Thyroid gland (tissue), 4 donors: ENCODE results near the gene APMAP. TPM values are rescaled to one million over a fixed set of nuclear protein-coding genes. Genes with fewer than 3 reads are reported as not detected.
"Not testable (repeated sequence)": the region's sequence is repeated elsewhere in the genome, so short reads cannot be mapped to it uniquely, and the experiment has no call there.

Source experiments
- DNase-seq, 2 donors: peaks; one replicate each; pipeline ENCODE4 v3.0.0-alpha.2; 2019
- H3K27ac ChIP-seq, 3 donors: fragments of 200-600 bp; sonication (generic); 1 replicate in 2 of 3; 2 replicates in 1 of 3; pipeline ENCODE4 v1.5.1; 2016 to 2019; ENCODE audit warnings: mild to moderate bottlenecking in 1 of 3, moderate library complexity in 1 of 3
- H3K27me3 ChIP-seq: fragments of 200-600 bp; sonication (generic); one replicate; pipeline ENCODE4 v1.5.1; 2019
- H3K36me3 ChIP-seq, 2 donors: fragments of 200-600 bp; sonication (generic); one replicate each; pipeline ENCODE4 v1.5.1; 2016 to 2019
- H3K4me1 ChIP-seq, 2 donors: fragments of 200-600 bp; sonication (generic); one replicate each; pipeline ENCODE4 v1.5.1; 2017 to 2019
- H3K4me3 ChIP-seq, 3 donors: fragments of 200-600 bp; sonication (generic); replicated peaks in 1 of 3; 1 replicate in 2 of 3; 2 replicates in 1 of 3; pipeline ENCODE4 v1.5.1; 2016; ENCODE audit warnings: mild to moderate bottlenecking in 1 of 3
- H3K9me3 ChIP-seq: fragments of 200-600 bp; sonication (generic); one replicate; pipeline ENCODE4 v1.5.1; 2017
- POLR2A ChIP-seq, 2 donors: fragments of 450-650 bp; IDR thresholded peaks; one replicate each; pipeline ENCODE4 v1.6.1; 2017; ENCODE audit warnings: antibody characterized with exemption in 2 of 2, mild to moderate bottlenecking in 2 of 2, moderate library complexity in 1 of 2
- WGBS, 2 donors: methylation state at CpG; one replicate each; pipeline ENCODE4 v1.1.5; 2017; 5-methylcytosine and 5-hydroxymethylcytosine counted together
- intact Hi-C: fragments of 100-400 bp; cut with DNase I; formaldehyde crosslinking; loops from one replicate; pipeline ENCODE4 v1.15.1; 2023
- total RNA-seq, 4 donors: library from RNA; depleted of rRNA; stranded (reverse); fragments of >200 nt; gene quantifications; one replicate each; pipeline ENCODE4 v1.2.3, GENCODE V29; 2016
- TF ChIP-seq, protein P1 (sequence below), 6 experiments: fragments of 200-600 bp in 3 of 6; fragments of 450-650 bp in 3 of 6; sonication (generic) in 3 of 6; IDR thresholded peaks; one replicate each; pipeline ENCODE4 v1.5.1; 2016 to 2019; ENCODE audit warnings: antibody characterized with exemption in 6 of 6, mild to moderate bottlenecking in 2 of 6, inconsistent platforms in 1 of 6, moderate library complexity in 1 of 6

Gene APMAP
- total RNA-seq, 4 donors from 2014 or later = 171 to 205 (median 186) TPM

- Histone ChIP-seq H3K9me3 (no peaks in the 10 kb centered on the region), H3K4me1 (peaks cover 16% of the 10 kb centered on the region in 2 donors), H3K27ac (no peak overlapping the region), H3K27me3 (no peaks in the 10 kb centered on the region), H3K36me3 (no peaks in the 10 kb centered on the region), H3K4me3 (no peak overlapping the region)
- TF ChIP-seq, protein P1, sequence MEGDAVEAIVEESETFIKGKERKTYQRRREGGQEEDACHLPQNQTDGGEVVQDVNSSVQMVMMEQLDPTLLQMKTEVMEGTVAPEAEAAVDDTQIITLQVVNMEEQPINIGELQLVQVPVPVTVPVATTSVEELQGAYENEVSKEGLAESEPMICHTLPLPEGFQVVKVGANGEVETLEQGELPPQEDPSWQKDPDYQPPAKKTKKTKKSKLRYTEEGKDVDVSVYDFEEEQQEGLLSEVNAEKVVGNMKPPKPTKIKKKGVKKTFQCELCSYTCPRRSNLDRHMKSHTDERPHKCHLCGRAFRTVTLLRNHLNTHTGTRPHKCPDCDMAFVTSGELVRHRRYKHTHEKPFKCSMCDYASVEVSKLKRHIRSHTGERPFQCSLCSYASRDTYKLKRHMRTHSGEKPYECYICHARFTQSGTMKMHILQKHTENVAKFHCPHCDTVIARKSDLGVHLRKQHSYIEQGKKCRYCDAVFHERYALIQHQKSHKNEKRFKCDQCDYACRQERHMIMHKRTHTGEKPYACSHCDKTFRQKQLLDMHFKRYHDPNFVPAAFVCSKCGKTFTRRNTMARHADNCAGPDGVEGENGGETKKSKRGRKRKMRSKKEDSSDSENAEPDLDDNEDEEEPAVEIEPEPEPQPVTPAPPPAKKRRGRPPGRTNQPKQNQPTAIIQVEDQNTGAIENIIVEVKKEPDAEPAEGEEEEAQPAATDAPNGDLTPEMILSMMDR (IDR thresholded peaks at IDR 0.05) = no peak
- no peak for TF ChIP-seq POLR2A (IDR thresholded peaks at IDR 0.05)
- DNase-seq = no peak
- intact Hi-C loops = loop anchor here (10.0 kb wide), 1 partner anchor 50 kb away; no protein-coding TSS in a partner anchor
- WGBS, 2 donors = 84 to 92% methylated on average over 3 of the region's 3 CpGs
These were observed 57.8 kb downstream of the APMAP start for GRCh38 chr20:24934716-24935115.

DNA sequence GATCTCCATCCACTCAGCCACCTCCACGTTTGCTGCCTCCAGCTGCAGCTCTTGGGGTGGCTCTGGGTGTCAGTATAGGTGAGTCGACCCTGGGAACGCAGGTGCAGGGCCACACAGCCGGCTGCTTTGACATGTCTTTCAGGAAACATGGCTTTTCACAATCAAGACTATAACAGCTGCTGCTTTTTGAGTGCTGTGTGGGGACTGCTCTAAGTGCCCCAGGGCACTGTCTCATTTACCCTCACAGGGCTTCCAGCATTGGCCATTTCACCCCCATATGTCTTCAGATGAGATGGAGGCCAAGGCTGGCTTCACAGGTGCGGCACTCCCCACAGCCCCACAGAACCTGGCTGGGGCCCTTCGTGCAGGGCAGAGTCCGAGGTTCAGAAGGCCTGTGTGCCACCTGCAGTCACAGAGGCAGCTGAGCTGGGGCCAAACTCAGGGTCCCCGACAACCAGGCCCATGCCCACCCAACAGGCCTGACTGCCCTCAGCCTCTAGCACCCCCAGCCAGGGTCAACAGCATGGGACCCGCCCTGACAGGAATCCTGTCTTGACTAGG, 58.4 kb downstream of the APMAP start:
- intact Hi-C loops = loop anchor here (10.0 kb wide), 1 partner anchor 51 kb away; no protein-coding TSS in a partner anchor
- Histone ChIP-seq H3K4me1 (peaks cover 21% of the 10 kb centered on the region in 2 donors), H3K27me3 (no peaks in the 10 kb centered on the region), H3K9me3 (no peaks in the 10 kb centered on the region), H3K27ac (no peak overlapping the region), H3K36me3 (no peaks in the 10 kb centered on the region), H3K4me3 (no peak overlapping the region)
- no peak for TF ChIP-seq POLR2A (IDR thresholded peaks at IDR 0.05)
- no peak for DNase-seq
- WGBS, 2 donors = 80 to 97% methylated on average over 3 to 6 of the region's 9 CpGs

DNA sequence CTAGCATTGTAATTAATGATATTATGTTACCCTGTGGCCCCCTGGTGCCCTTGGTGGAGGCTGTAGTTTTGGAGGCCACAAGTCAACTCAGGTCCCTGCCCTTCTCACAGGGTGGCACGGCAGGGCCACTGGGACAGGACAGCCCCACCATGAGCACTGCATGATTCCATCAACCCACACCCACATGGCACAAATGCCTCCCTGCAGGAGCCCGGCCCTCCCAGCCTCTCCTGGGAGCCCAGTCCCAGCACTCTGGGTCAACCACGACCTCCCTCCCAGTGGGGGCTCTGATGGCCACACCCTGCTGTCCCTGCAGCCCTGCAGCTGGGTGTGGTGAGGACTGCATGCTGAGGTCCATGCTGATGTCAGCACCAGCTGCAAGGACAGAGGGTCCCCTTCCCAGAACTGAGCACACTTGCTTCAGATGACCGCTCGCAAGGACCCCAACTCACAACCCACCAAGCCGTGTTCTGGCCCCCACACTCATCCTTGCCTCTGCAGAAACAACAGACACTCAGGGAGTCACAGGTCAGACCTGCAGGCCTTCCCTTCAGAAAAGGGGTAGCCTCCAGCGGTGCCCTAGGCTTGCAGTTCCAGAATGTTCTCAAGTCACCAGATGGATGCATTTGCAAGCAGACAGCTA, 59.2 kb downstream of the APMAP start:
- Histone ChIP-seq H3K9me3 (no peaks in the 10 kb centered on the region), H3K4me1 (peaks cover 29% of the 10 kb centered on the region in 2 donors), H3K36me3 (no peaks in the 10 kb centered on the region), H3K27ac (no peak overlapping the region), H3K27me3 (no peaks in the 10 kb centered on the region), H3K4me3 (no peak overlapping the region)
- intact Hi-C loops = loop anchor here (10.0 kb wide), 1 partner anchor 51 kb away; no protein-coding TSS in a partner anchor
- TF ChIP-seq POLR2A (IDR thresholded peaks at IDR 0.05) = no peak
- TF ChIP-seq, protein P1 (IDR thresholded peaks at IDR 0.05) = no peak
- DNase-seq = no peak
- 91 to 93% methylated on average over 5 to 7 of the region's 7 CpGs for whole genome bisulfite sequencing, 2 donors

- WGBS, 2 donors = 63 to 79% methylated on average over 1 of the region's 1 CpG
- not testable (repeated sequence) for DNase-seq, H3K9me3 ChIP-seq, H3K27me3 ChIP-seq, H3K36me3 ChIP-seq
- Histone ChIP-seq H3K27ac (peak overlapping the region; percentile 86 to 94 (median 94)), H3K4me3 (peak overlapping the region in 1 of 3 donors; percentile 34), H3K4me1 (peaks cover 34 to 36% of the 10 kb centered on the region in 2 donors)
- intact Hi-C loops = loop anchor here (10.0 kb wide), 1 partner anchor 53 kb away; no protein-coding TSS in a partner anchor
These were observed 60.7 kb downstream of the APMAP start for GRCh38 chr20:24931893-24932292.

GRCh38 chr20:24930724-24931688, 61.5 kb downstream of the APMAP start:
- WGBS, 2 donors = 47 to 49% methylated on average over 14 to 15 of the region's 15 CpGs
- not testable (repeated sequence) for H3K27me3 ChIP-seq, DNase-seq, H3K9me3 ChIP-seq, H3K36me3 ChIP-seq
- H3K4me3 ChIP-seq = peak overlapping the region in 2 of 3 donors; percentile 12 to 34
- TF ChIP-seq, protein P1 (IDR thresholded peaks at IDR 0.05) = peak; percentile 20 to 76 (median 49)
- intact Hi-C loops = loop anchor here (10.0 kb wide), 1 partner anchor 54 kb away; no protein-coding TSS in a partner anchor
- peak overlapping the region; percentile 86 to 94 (median 94) for H3K27ac ChIP-seq
- peaks cover 34 to 36% of the 10 kb centered on the region in 2 donors for H3K4me1 ChIP-seq
